ENCODE measurements around the gene RAB6B.

The RAB6B gene

GRCh38 chr3:133775835-133776234 lies 119.8 kb downstream of the RAB6B start:
- DNase-seq (ENCODE audit: extremely low read depth, low read depth): no peak
- H3K4me3 ChIP-seq (replicated peaks; ENCODE audit: low read depth, low read length): no peak overlapping the region

DNA sequence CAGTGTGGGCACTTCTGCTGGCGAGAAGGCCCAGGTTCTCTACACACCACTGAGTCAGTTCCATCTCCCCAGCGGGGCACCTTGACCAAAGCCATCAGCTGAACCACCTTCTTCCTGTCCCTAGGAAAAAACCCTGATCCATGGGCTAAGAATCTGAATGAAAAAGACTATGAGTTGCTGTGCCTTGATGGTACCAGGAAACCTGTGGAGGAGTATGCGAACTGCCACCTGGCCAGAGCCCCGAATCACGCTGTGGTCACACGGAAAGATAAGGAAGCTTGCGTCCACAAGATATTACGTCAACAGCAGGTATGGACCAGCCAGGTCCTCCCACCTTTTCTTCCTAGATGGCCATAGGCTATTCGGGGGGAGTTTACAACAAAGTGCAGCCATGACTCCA lies 120.4 kb downstream of the RAB6B start:
- TF ChIP-seq CTCF (IDR thresholded peaks at IDR 0.05; ENCODE audit: low read depth, low read length, missing control alignments): no peak
- H3K4me3 ChIP-seq (replicated peaks; ENCODE audit: low read depth, low read length): no peak overlapping the region
- DNase-seq (ENCODE audit: extremely low read depth, low read depth): no peak

More at GRCh38 chr3:133775835-133776234, 119.8 kb downstream of the RAB6B start:
- no peak for TF ChIP-seq CTCF (IDR thresholded peaks at IDR 0.05; ENCODE audit: low read depth, low read length, missing control alignments)

Measured in HFF-Myc (cell line).